Measurements from ENCODE around the gene MYO5B.

The MYO5B gene

DNA sequence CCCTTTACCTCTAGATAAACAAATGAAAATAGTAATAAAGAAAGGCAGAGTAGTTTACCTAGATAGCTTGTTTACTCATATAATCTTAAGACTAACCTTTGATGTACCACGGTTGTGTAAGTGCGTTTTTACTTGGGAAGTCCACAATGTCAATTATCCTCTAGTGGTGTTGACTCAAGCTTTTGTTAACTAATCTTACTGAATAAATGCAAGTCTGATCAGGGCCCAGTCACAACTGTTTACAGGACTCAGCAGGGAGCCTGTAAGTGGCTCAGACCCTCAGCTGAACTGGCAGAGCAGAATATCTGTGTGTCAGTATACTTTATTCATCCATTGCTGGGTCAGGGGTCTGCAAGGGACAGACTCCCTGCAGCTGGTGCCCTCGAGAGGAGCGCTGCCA lies 283.5 kb downstream of the MYO5B start:
- H3K9ac ChIP-seq (ENCODE audit: low read length in 5 of 5) = no peak overlapping the region
- H3K36me3 ChIP-seq (ENCODE audit: control insufficient read depth in 5 of 5, insufficient read depth in 5 of 5, low read length in 5 of 5) = no peaks in the 10 kb centered on the region
- H3K27ac ChIP-seq (ENCODE audit: low read depth, low read length) = no peak overlapping the region
- H3K9me3 ChIP-seq (ENCODE audit: control insufficient read depth in 5 of 5, low read length in 5 of 5) = no peaks in the 10 kb centered on the region
- peaks cover 0 to 13% (median 7%) of the 10 kb centered on the region in 5 donors for H3K4me1 ChIP-seq (ENCODE audit: control insufficient read depth in 5 of 5, insufficient read depth in 5 of 5, low read length in 5 of 5)
- no peak overlapping the region for H3K4me3 ChIP-seq (ENCODE audit: low read depth in 1 of 5, low read length in 5 of 5)
- H3K27me3 ChIP-seq (ENCODE audit: control insufficient read depth in 5 of 5, insufficient read depth in 4 of 5, low read length in 5 of 5) = no peaks in the 10 kb centered on the region

GRCh38 chr18:49910986-49911385 lies 284.0 kb downstream of the MYO5B start:
- no peak overlapping the region for H3K4me3 ChIP-seq (ENCODE audit: low read depth in 1 of 5, low read length in 5 of 5)
- H3K27me3 ChIP-seq (ENCODE audit: control insufficient read depth in 5 of 5, insufficient read depth in 4 of 5, low read length in 5 of 5) = no peaks in the 10 kb centered on the region
- H3K4me1 ChIP-seq (ENCODE audit: control insufficient read depth in 5 of 5, insufficient read depth in 5 of 5, low read length in 5 of 5) = peaks cover 0 to 13% (median 7%) of the 10 kb centered on the region in 5 donors
- H3K9ac ChIP-seq (ENCODE audit: low read length in 5 of 5) = no peak overlapping the region
- H3K9me3 ChIP-seq (ENCODE audit: control insufficient read depth in 5 of 5, low read length in 5 of 5) = no peaks in the 10 kb centered on the region
- H3K36me3 ChIP-seq (ENCODE audit: control insufficient read depth in 5 of 5, insufficient read depth in 5 of 5, low read length in 5 of 5) = no peaks in the 10 kb centered on the region
- H3K27ac ChIP-seq (ENCODE audit: low read depth, low read length) = no peak overlapping the region

GRCh38 chr18:49910019-49910418 lies 284.9 kb downstream of the MYO5B start:
- Histone ChIP-seq H3K27ac (ENCODE audit: low read depth, low read length) (no peak overlapping the region), H3K4me1 (ENCODE audit: control insufficient read depth in 5 of 5, insufficient read depth in 5 of 5, low read length in 5 of 5) (peaks cover 0 to 13% (median 7%) of the 10 kb centered on the region in 5 donors), H3K9me3 (ENCODE audit: control insufficient read depth in 5 of 5, low read length in 5 of 5) (no peaks in the 10 kb centered on the region), H3K36me3 (ENCODE audit: control insufficient read depth in 5 of 5, insufficient read depth in 5 of 5, low read length in 5 of 5) (no peaks in the 10 kb centered on the region), H3K9ac (ENCODE audit: low read length in 5 of 5) (no peak overlapping the region), H3K27me3 (ENCODE audit: control insufficient read depth in 5 of 5, insufficient read depth in 4 of 5, low read length in 5 of 5) (no peaks in the 10 kb centered on the region), H3K4me3 (ENCODE audit: low read depth in 1 of 5, low read length in 5 of 5) (no peak overlapping the region)

DNA sequence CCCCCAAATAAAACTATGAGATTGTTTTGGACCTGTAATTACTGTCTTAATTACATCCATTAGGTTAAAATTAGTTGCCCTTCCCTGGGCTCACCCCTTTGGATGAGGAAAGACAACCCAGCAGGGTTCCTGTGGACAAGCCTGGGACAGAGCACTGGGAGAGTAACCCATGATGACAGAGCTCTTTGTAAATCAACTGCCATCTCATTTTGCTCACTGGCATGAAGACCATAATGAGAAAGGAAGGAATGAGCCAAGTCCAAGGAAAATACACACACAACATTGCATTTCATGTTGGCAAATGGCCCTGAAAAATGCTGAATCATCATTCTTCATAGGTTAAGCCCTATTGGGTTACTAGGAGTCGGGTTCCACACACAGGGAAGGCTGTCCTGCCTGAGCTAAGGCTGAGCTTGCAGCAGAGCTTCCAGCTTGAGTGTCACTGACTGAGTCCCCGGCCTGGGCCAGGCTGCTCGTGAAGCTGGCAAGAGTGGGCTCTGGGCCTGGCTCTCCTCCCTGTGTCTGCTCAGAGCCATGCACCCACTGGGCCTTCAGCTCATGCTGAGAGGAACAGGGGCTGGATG lies 287.5 kb downstream of the MYO5B start:
- Histone ChIP-seq H3K36me3 (ENCODE audit: control insufficient read depth in 5 of 5, insufficient read depth in 5 of 5, low read length in 5 of 5) (no peaks in the 10 kb centered on the region), H3K27me3 (ENCODE audit: control insufficient read depth in 5 of 5, insufficient read depth in 4 of 5, low read length in 5 of 5) (no peaks in the 10 kb centered on the region), H3K27ac (ENCODE audit: low read depth, low read length) (no peak overlapping the region)

DNA sequence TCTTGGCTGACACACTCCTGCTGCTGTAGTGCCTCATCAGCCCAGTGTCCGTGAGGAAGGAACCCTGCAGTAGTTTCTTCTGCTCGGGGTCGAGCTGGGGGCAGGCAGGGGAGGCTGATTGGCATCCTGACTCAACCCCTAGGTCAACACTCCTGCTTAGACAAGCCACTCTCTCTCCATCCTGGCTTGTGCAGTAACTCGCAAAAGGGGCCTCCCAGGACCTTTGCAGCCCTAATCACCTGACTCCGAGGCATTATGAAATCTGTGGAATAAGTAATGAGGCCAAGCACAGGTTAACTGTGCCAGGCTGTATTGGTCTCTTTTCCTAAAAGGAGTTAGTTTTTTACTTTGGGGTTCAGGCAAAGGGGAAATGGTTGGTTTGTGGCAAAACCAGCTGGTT lies 289.2 kb downstream of the MYO5B start:
- peaks cover 0 to 13% (median 7%) of the 10 kb centered on the region in 5 donors for H3K4me1 ChIP-seq (ENCODE audit: control insufficient read depth in 5 of 5, insufficient read depth in 5 of 5, low read length in 5 of 5)
- H3K9ac ChIP-seq (ENCODE audit: low read length in 5 of 5) = no peak overlapping the region
- H3K4me3 ChIP-seq (ENCODE audit: low read depth in 1 of 5, low read length in 5 of 5) = no peak overlapping the region
- H3K27ac ChIP-seq (ENCODE audit: low read depth, low read length) = no peak overlapping the region
- H3K27me3 ChIP-seq (ENCODE audit: control insufficient read depth in 5 of 5, insufficient read depth in 4 of 5, low read length in 5 of 5) = no peaks in the 10 kb centered on the region
- H3K36me3 ChIP-seq (ENCODE audit: control insufficient read depth in 5 of 5, insufficient read depth in 5 of 5, low read length in 5 of 5) = no peaks in the 10 kb centered on the region
- H3K9me3 ChIP-seq (ENCODE audit: control insufficient read depth in 5 of 5, low read length in 5 of 5) = no peaks in the 10 kb centered on the region

More for the DNA sequence above, 287.5 kb downstream of the MYO5B start:
- Histone ChIP-seq H3K9ac (ENCODE audit: low read length in 5 of 5) (no peak overlapping the region), H3K9me3 (ENCODE audit: control insufficient read depth in 5 of 5, low read length in 5 of 5) (no peaks in the 10 kb centered on the region), H3K4me1 (ENCODE audit: control insufficient read depth in 5 of 5, insufficient read depth in 5 of 5, low read length in 5 of 5) (peaks cover 0 to 13% (median 7%) of the 10 kb centered on the region in 5 donors), H3K4me3 (ENCODE audit: low read depth in 1 of 5, low read length in 5 of 5) (no peak overlapping the region)

- Histone ChIP-seq H3K9ac (ENCODE audit: low read length in 5 of 5) (no peak overlapping the region), H3K36me3 (ENCODE audit: control insufficient read depth in 5 of 5, insufficient read depth in 5 of 5, low read length in 5 of 5) (no peaks in the 10 kb centered on the region), H3K27me3 (ENCODE audit: control insufficient read depth in 5 of 5, insufficient read depth in 4 of 5, low read length in 5 of 5) (no peaks in the 10 kb centered on the region), H3K4me3 (ENCODE audit: low read depth in 1 of 5, low read length in 5 of 5) (no peak overlapping the region), H3K4me1 (ENCODE audit: control insufficient read depth in 5 of 5, insufficient read depth in 5 of 5, low read length in 5 of 5) (peaks cover 0 to 13% (median 7%) of the 10 kb centered on the region in 5 donors), H3K27ac (ENCODE audit: low read depth, low read length) (no peak overlapping the region), H3K9me3 (ENCODE audit: control insufficient read depth in 5 of 5, low read length in 5 of 5) (no peaks in the 10 kb centered on the region)
These were observed 289.9 kb downstream of the MYO5B start for GRCh38 chr18:49904871-49905555.

GRCh38 chr18:49901862-49902340 lies 293.0 kb downstream of the MYO5B start:
- Histone ChIP-seq H3K36me3 (ENCODE audit: control insufficient read depth in 5 of 5, insufficient read depth in 5 of 5, low read length in 5 of 5) (no peaks in the 10 kb centered on the region), H3K4me1 (ENCODE audit: control insufficient read depth in 5 of 5, insufficient read depth in 5 of 5, low read length in 5 of 5) (no peaks in the 10 kb centered on the region), H3K9me3 (ENCODE audit: control insufficient read depth in 5 of 5, low read length in 5 of 5) (no peaks in the 10 kb centered on the region)

GRCh38 chr18:49899657-49900330 lies 295.2 kb downstream of the MYO5B start:
- no peak overlapping the region for H3K4me3 ChIP-seq (ENCODE audit: low read depth in 1 of 5, low read length in 5 of 5)
- H3K9me3 ChIP-seq (ENCODE audit: control insufficient read depth in 5 of 5, low read length in 5 of 5) = no peaks in the 10 kb centered on the region
- no peaks in the 10 kb centered on the region for H3K36me3 ChIP-seq (ENCODE audit: control insufficient read depth in 5 of 5, insufficient read depth in 5 of 5, low read length in 5 of 5)
- H3K27ac ChIP-seq (ENCODE audit: low read depth, low read length) = no peak overlapping the region
- no peaks in the 10 kb centered on the region for H3K4me1 ChIP-seq (ENCODE audit: control insufficient read depth in 5 of 5, insufficient read depth in 5 of 5, low read length in 5 of 5)
- peaks cover 0 to under 1% (median 0%) of the 10 kb centered on the region in 5 donors for H3K27me3 ChIP-seq (ENCODE audit: control insufficient read depth in 5 of 5, insufficient read depth in 4 of 5, low read length in 5 of 5)
- no peak overlapping the region for H3K9ac ChIP-seq (ENCODE audit: low read length in 5 of 5)

More at GRCh38 chr18:49901862-49902340, 293.0 kb downstream of the MYO5B start:
- no peak overlapping the region for H3K27ac ChIP-seq (ENCODE audit: low read depth, low read length)
- H3K27me3 ChIP-seq (ENCODE audit: control insufficient read depth in 5 of 5, insufficient read depth in 4 of 5, low read length in 5 of 5) = no peaks in the 10 kb centered on the region
- no peak overlapping the region for H3K4me3 ChIP-seq (ENCODE audit: low read depth in 1 of 5, low read length in 5 of 5)
- H3K9ac ChIP-seq (ENCODE audit: low read length in 5 of 5) = no peak overlapping the region

DNA sequence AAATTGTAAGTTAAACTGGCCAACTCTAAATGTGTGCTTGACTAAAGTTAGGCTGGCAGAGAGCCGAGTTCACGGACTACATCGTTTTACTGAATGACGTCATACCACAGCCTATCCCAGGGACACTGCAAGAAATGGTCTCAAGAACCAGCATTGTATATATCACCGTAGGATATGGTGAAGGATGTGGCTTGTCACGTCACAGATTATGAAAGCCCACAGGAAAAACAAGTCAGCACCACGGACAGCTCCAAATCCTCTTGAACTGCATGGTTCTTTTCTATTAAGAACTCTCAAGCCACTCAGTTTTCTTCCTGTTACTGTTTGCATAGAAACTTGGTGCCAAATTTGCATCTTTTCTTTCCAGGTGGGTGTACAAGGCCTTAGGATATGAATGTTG lies 296.5 kb downstream of the MYO5B start:
- H3K4me1 ChIP-seq (ENCODE audit: control insufficient read depth in 5 of 5, insufficient read depth in 5 of 5, low read length in 5 of 5) = no peaks in the 10 kb centered on the region
- no peaks in the 10 kb centered on the region for H3K36me3 ChIP-seq (ENCODE audit: control insufficient read depth in 5 of 5, insufficient read depth in 5 of 5, low read length in 5 of 5)
- peaks cover 0 to 3% (median 0%) of the 10 kb centered on the region in 5 donors for H3K27me3 ChIP-seq (ENCODE audit: control insufficient read depth in 5 of 5, insufficient read depth in 4 of 5, low read length in 5 of 5)
- no peak overlapping the region for H3K4me3 ChIP-seq (ENCODE audit: low read depth in 1 of 5, low read length in 5 of 5)
- no peak overlapping the region for H3K9ac ChIP-seq (ENCODE audit: low read length in 5 of 5)
- no peaks in the 10 kb centered on the region for H3K9me3 ChIP-seq (ENCODE audit: control insufficient read depth in 5 of 5, low read length in 5 of 5)
- H3K27ac ChIP-seq (ENCODE audit: low read depth, low read length) = no peak overlapping the region
